GM21786 (cell line): Measurements from ENCODE around the gene C16orf87.
"Not testable (repeated sequence)": the region's sequence is repeated elsewhere in the genome, so short reads cannot be mapped to it uniquely, and the experiment has no call there.

ENCODE experiments used
- ATAC-seq: cut with Tn5 transposase; IDR thresholded peaks from one replicate; pipeline ENCODE4 v1.9.1; 2021; ENCODE audit not compliant: unreplicated experiment

Gene C16orf87

GRCh38 chr16:46801428-46802049 lies 29.4 kb downstream of the C16orf87 start:
- no peak for ATAC-seq

GRCh38 chr16:46800494-46800893 lies 30.5 kb downstream of the C16orf87 start:
- ATAC-seq = no peak

GRCh38 chr16:46797501-46797900 lies 33.5 kb downstream of the C16orf87 start:
- ATAC-seq = no peak

- no peak for ATAC-seq
These were observed 34.2 kb downstream of the C16orf87 start for GRCh38 chr16:46796764-46797269.

- no peak for ATAC-seq
These were observed 37.1 kb downstream of the C16orf87 start for GRCh38 chr16:46793841-46794240.

GRCh38 chr16:46790599-46791270 lies 40.2 kb downstream of the C16orf87 start:
- ATAC-seq = no peak

- ATAC-seq = peak; percentile 75
These were observed 41.2 kb downstream of the C16orf87 start for GRCh38 chr16:46789499-46790414.

- ATAC-seq = no peak
These were observed 42.0 kb downstream of the C16orf87 start for GRCh38 chr16:46788891-46789474.

GRCh38 chr16:46787909-46788308 lies 43.1 kb downstream of the C16orf87 start:
- peak; percentile 31 for ATAC-seq

- no peak for ATAC-seq
These were observed 45.7 kb downstream of the C16orf87 start for GRCh38 chr16:46785076-46785845.

- ATAC-seq = not testable (repeated sequence)
These were observed 46.4 kb downstream of the C16orf87 start for GRCh38 chr16:46784569-46784968.

- ATAC-seq = no peak
These were observed 47.2 kb downstream of the C16orf87 start for GRCh38 chr16:46783800-46784199.

- no peak for ATAC-seq
These were observed 48.7 kb downstream of the C16orf87 start for GRCh38 chr16:46782320-46782719.

GRCh38 chr16:46777804-46778203 lies 53.2 kb downstream of the C16orf87 start:
- ATAC-seq = no peak

- ATAC-seq = no peak
These were observed 55.8 kb downstream of the C16orf87 start for GRCh38 chr16:46775214-46775613.

GRCh38 chr16:46774743-46775177 lies 56.2 kb downstream of the C16orf87 start:
- no peak for ATAC-seq

GRCh38 chr16:46772463-46772862 lies 58.5 kb downstream of the C16orf87 start:
- ATAC-seq = no peak

GRCh38 chr16:46768809-46769208 lies 62.2 kb downstream of the C16orf87 start:
- ATAC-seq = no peak

- ATAC-seq = no peak
These were observed 65.9 kb downstream of the C16orf87 start for GRCh38 chr16:46765050-46765449.

- ATAC-seq = no peak
These were observed 67.8 kb downstream of the C16orf87 start for GRCh38 chr16:46763147-46763546.
